BLaER1 treated with 17β-estradiol and CSF1 and Interleukin-3, amounts not matched to agents 10 nM and 100 nM (cell line): Measurements from ENCODE around the gene BOLA3.

Experiments used
- H3K27ac ChIP-seq, 11 experiments: shearing (Covaris generic); formaldehyde crosslinking; 2 replicates each; pipeline ENCODE4 v1.8.1; 2022
- H3K27me3 ChIP-seq, 11 experiments: shearing (Covaris generic); formaldehyde crosslinking; 2 replicates each; pipeline ENCODE4 v1.8.1; 2022
- H3K36me3 ChIP-seq, 11 experiments: shearing (Covaris generic); formaldehyde crosslinking; 2 replicates each; pipeline ENCODE4 v1.8.1; 2022
- H3K4me1 ChIP-seq, 10 experiments: shearing (Covaris generic); formaldehyde crosslinking; 2 replicates each; pipeline ENCODE4 v1.8.1; 2022
- H3K4me2 ChIP-seq, 11 experiments: shearing (Covaris generic); formaldehyde crosslinking; 2 replicates each; pipeline ENCODE4 v1.8.1; 2022
- H3K4me3 ChIP-seq, 10 experiments: shearing (Covaris generic); formaldehyde crosslinking; 2 replicates each; pipeline ENCODE4 v1.8.1; 2022
- H3K9ac ChIP-seq, 11 experiments: shearing (Covaris generic); formaldehyde crosslinking; 2 replicates each; pipeline ENCODE4 v1.8.1; 2022
- H3K9me3 ChIP-seq, 11 experiments: shearing (Covaris generic); formaldehyde crosslinking; replicated peaks in 1 of 11; 2 replicates each; pipeline ENCODE4 v1.8.1; 2022
- H4K20me1 ChIP-seq, 11 experiments: shearing (Covaris generic); formaldehyde crosslinking; 2 replicates each; pipeline ENCODE4 v1.8.1; 2022
- Cebpa-rat ChIP-seq, 11 experiments: shearing (Covaris generic); IDR thresholded peaks; 2 replicates each; pipeline ENCODE4 v1.8.1; 2022

Gene BOLA3

GRCh38 chr2:74162951-74163350 is 15.2 kb upstream of the BOLA3 start:
- no peak for TF ChIP-seq Cebpa-rat (IDR thresholded peaks at IDR 0.05)
- no peaks in the 10 kb centered on the region for H3K4me1 ChIP-seq
- H3K9ac ChIP-seq: no peak overlapping the region
- no peak overlapping the region for H3K4me2 ChIP-seq
- peaks cover 98 to 100% (median 100%) of the 10 kb centered on the region in 11 experiments for H3K36me3 ChIP-seq
- no peaks in the 10 kb centered on the region for H3K27me3 ChIP-seq
- H3K4me3 ChIP-seq: no peak overlapping the region
- peaks cover 56 to 100% (median 94%) of the 10 kb centered on the region in 11 experiments for H4K20me1 ChIP-seq
- H3K9me3 ChIP-seq: peaks cover 9 to 35% (median 31%) of the 10 kb centered on the region in 11 experiments; a peak in 20 of 22 replicates
- no peak overlapping the region for H3K27ac ChIP-seq

GRCh38 chr2:74155830-74156229 is 8.1 kb upstream of the BOLA3 start:
- TF ChIP-seq Cebpa-rat (IDR thresholded peaks at IDR 0.05): no peak
- Histone ChIP-seq H3K36me3 (peaks cover 96 to 100% (median 98%) of the 10 kb centered on the region in 11 experiments), H3K9me3 (no peaks in the 10 kb centered on the region), H3K27ac (no peak overlapping the region), H3K9ac (no peak overlapping the region), H4K20me1 (peaks cover 37 to 100% (median 69%) of the 10 kb centered on the region in 11 experiments), H3K4me2 (no peak overlapping the region), H3K4me3 (no peak overlapping the region), H3K27me3 (no peaks in the 10 kb centered on the region), H3K4me1 (no peaks in the 10 kb centered on the region)

- Histone ChIP-seq H3K4me3 (no peak overlapping the region), H3K36me3 (peaks cover 75 to 84% (median 78%) of the 10 kb centered on the region in 11 experiments), H3K9me3 (no peaks in the 10 kb centered on the region), H3K27me3 (no peaks in the 10 kb centered on the region), H3K4me1 (peaks cover 8 to 12% (median 9%) of the 10 kb centered on the region in 10 experiments), H3K27ac (no peak overlapping the region), H3K9ac (peak overlapping the region in 2 of 11 experiments; percentile 25 to 32; a peak in 2 of 22 replicates), H3K4me2 (no peak overlapping the region), H4K20me1 (peaks cover 16 to 83% (median 44%) of the 10 kb centered on the region in 11 experiments; a peak in 21 of 22 replicates)
- TF ChIP-seq Cebpa-rat (IDR thresholded peaks at IDR 0.05): no peak
Observed at GRCh38 chr2:74152954-74153353, 5.2 kb upstream of the BOLA3 start.

GRCh38 chr2:74149570-74150319 is 2.0 kb upstream of the BOLA3 start:
- no peak for TF ChIP-seq Cebpa-rat (IDR thresholded peaks at IDR 0.05)
- Histone ChIP-seq H4K20me1 (peaks cover 0 to 51% (median 28%) of the 10 kb centered on the region in 11 experiments; a peak in 16 of 22 replicates), H3K27ac (no peak overlapping the region), H3K4me1 (peaks cover 18 to 26% (median 21%) of the 10 kb centered on the region in 10 experiments), H3K27me3 (no peaks in the 10 kb centered on the region), H3K9ac (no peak overlapping the region), H3K36me3 (peaks cover 43 to 58% (median 51%) of the 10 kb centered on the region in 11 experiments), H3K9me3 (no peaks in the 10 kb centered on the region), H3K4me3 (no peak overlapping the region), H3K4me2 (no peak overlapping the region)

GRCh38 chr2:74149247-74149525 is 1.5 kb upstream of the BOLA3 start:
- Histone ChIP-seq H4K20me1 (peaks cover 0 to 46% (median 28%) of the 10 kb centered on the region in 11 experiments; a peak in 16 of 22 replicates), H3K9ac (no peak overlapping the region), H3K36me3 (peaks cover 42 to 58% (median 51%) of the 10 kb centered on the region in 11 experiments), H3K4me3 (no peak overlapping the region), H3K4me2 (0 out of 22 replicates have a peak overlapping the region, but pooled peaks of 1 of the 11 experiments have one; percentile 92), H3K27ac (no peak overlapping the region), H3K4me1 (peaks cover 18 to 26% (median 21%) of the 10 kb centered on the region in 10 experiments), H3K27me3 (no peaks in the 10 kb centered on the region), H3K9me3 (no peaks in the 10 kb centered on the region)
- no peak for TF ChIP-seq Cebpa-rat (IDR thresholded peaks at IDR 0.05)

- peak overlapping the region in 9 of 11 experiments; percentile 2 to 92 (median 81); a peak in 12 of 22 replicates for H3K27ac ChIP-seq
- peaks cover 18 to 26% (median 21%) of the 10 kb centered on the region in 10 experiments for H3K4me1 ChIP-seq
- H3K9ac ChIP-seq: peak overlapping the region; percentile 84 to 93 (median 89); a peak in 21 of 22 replicates
Observed at GRCh38 chr2:74148457-74149246, 940 bp upstream of the BOLA3 start.

GRCh38 chr2:74146929-74147726 is 584 bp downstream of the BOLA3 start:
- Histone ChIP-seq H3K36me3 (peaks cover 24 to 54% (median 36%) of the 10 kb centered on the region in 11 experiments; a peak in 21 of 22 replicates), H3K4me2 (peak overlapping the region; percentile 82 to 99 (median 94)), H3K9me3 (no peaks in the 10 kb centered on the region), H3K9ac (peak overlapping the region; percentile 84 to 93 (median 89)), H4K20me1 (peaks cover 0 to 30% (median 13%) of the 10 kb centered on the region in 11 experiments; a peak in 13 of 22 replicates), H3K27ac (peak overlapping the region; percentile 59 to 92 (median 85); a peak in 21 of 22 replicates), H3K27me3 (no peaks in the 10 kb centered on the region), H3K4me1 (peaks cover 18 to 26% (median 21%) of the 10 kb centered on the region in 10 experiments), H3K4me3 (peak overlapping the region; percentile 74 to 87 (median 81))
- TF ChIP-seq Cebpa-rat (IDR thresholded peaks at IDR 0.05): no peak

More at GRCh38 chr2:74148457-74149246, 940 bp upstream of the BOLA3 start:
- no peaks in the 10 kb centered on the region for H3K27me3 ChIP-seq
- peaks cover 0 to 40% (median 24%) of the 10 kb centered on the region in 11 experiments; a peak in 16 of 22 replicates for H4K20me1 ChIP-seq
- peak overlapping the region; percentile 74 to 87 (median 81) for H3K4me3 ChIP-seq
- no peaks in the 10 kb centered on the region for H3K9me3 ChIP-seq
- peaks cover 37 to 56% (median 47%) of the 10 kb centered on the region in 11 experiments for H3K36me3 ChIP-seq
- H3K4me2 ChIP-seq: peak overlapping the region; percentile 82 to 99 (median 94)
- no peak for TF ChIP-seq Cebpa-rat (IDR thresholded peaks at IDR 0.05)

GRCh38 chr2:74142340-74142739 is 5.4 kb downstream of the BOLA3 start:
- Histone ChIP-seq H3K27ac (no peak overlapping the region), H3K9ac (no peak overlapping the region; a peak in 1 of 22 replicates), H3K36me3 (peaks cover 14 to 73% (median 47%) of the 10 kb centered on the region in 11 experiments; a peak in 19 of 22 replicates)

More at GRCh38 chr2:74142340-74142739, 5.4 kb downstream of the BOLA3 start:
- Histone ChIP-seq H3K4me3 (no peak overlapping the region), H4K20me1 (peaks cover 0 to 17% (median 8%) of the 10 kb centered on the region in 11 experiments; a peak in 6 of 22 replicates), H3K4me2 (no peak overlapping the region), H3K27me3 (no peaks in the 10 kb centered on the region), H3K9me3 (no peaks in the 10 kb centered on the region), H3K4me1 (peaks cover 12 to 24% (median 21%) of the 10 kb centered on the region in 10 experiments)
- no peak for TF ChIP-seq Cebpa-rat (IDR thresholded peaks at IDR 0.05)
